ENCODE data around the gene LCA5L. TPM values are rescaled to one million over a fixed set of nuclear protein-coding genes. Genes with fewer than 3 reads are reported as not detected.

LCA5L gene
- polyA plus RNA-seq, 10 donors = 0.41 to 3.3 (median 0.95) TPM

Other genes with a start within 250 kb of the LCA5L start
- gene BRWD1, start 132.1 kb downstream of the LCA5L start, polyA plus RNA-seq (ENCODE audit: insufficient read length in 10 of 10) = 10 to 100 TPM; 28.9 to 38.8 (median 33.9) TPM
- 100 to 1,000 TPM; 250 to 383 (median 306) TPM for gene HMGN1, start 96.7 kb downstream of the LCA5L start, polyA plus RNA-seq (ENCODE audit: insufficient read length in 10 of 10)
- 100 to 1,000 TPM; 102 to 237 (median 191) TPM for gene SH3BGR, start 6.2 kb upstream of the LCA5L start, polyA plus RNA-seq (ENCODE audit: insufficient read length in 10 of 10)
- under 1 TPM; 0.08 to 0.50 (median 0.23) TPM for gene B3GALT5, start 167.2 kb upstream of the LCA5L start, polyA plus RNA-seq (ENCODE audit: insufficient read length in 10 of 10)